Stimulated activated CD4-positive, alpha-beta T cell treated with anti-CD3 and anti-CD28 coated beads, TNF-alpha, amount 100 ng/mL, for 1 hour (primary cell): ENCODE measurements around the gene VHLL.

Experiments
- DNase-seq, 3 donors: peaks; one replicate each; pipeline ENCODE4 v3.0.0-alpha.2; 2020; ENCODE audit warnings: low read depth in 3 of 3, low spot score in 1 of 3

Gene VHLL

DNA sequence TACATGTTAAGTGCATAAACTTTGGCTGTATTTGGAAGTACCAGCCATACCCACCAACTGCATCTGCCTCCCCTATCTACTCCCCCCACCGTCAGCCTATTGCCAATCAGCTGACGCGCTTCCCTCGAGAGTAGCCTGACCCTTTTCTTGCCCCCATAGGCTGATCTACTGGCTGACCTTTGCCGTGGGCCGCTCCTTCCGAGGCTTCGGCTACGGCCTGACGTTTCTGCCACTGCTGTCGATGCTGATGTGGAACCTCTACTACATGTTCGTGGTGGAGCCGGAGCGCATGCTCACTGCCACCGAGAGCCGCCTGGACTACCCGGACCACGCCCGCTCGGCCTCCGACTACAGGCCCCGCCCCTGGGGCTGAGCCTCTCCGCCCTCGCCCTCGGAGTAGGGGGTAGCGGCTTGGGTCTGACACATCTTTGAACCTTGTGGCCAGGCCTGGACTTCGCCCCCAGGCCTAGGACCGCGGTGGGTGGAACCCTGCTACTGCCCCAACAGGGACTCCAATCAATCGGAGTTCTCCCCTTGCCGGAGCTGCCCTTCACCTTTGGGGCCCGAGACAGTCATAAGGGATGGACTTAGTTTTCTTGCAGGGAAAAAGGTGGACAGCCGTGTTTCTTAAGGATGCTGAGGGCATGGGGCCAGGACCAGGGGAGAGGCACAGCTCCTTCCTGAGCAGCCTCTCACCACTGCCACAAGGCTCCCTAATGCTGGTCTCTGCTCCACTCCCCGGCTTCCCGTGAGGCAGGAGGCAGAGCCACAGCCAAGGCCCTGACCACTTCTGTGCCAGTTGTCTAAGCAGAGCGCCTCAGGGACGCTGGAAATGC lies 7.7 kb downstream of the VHLL start:
- no peak for DNase-seq

DNA sequence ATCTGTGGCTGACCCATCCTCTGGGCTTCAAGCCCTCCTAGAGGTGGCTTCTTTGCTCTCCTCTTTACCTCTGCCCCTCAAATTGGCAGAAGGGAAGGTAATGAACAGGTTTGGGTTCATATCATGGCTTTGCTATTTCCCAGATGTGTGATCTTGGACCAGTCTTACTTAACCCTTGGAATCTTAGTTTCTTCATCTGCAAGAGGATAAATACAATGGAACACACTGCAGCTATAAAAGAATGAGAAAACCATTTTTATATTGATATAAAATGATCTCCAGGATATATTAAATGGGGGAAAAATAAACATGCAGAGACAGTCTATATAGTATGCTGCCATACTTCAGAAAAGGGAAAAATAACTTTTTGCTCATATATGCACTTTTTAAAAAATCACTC lies 9.2 kb downstream of the VHLL start:
- no peak for DNase-seq

DNA sequence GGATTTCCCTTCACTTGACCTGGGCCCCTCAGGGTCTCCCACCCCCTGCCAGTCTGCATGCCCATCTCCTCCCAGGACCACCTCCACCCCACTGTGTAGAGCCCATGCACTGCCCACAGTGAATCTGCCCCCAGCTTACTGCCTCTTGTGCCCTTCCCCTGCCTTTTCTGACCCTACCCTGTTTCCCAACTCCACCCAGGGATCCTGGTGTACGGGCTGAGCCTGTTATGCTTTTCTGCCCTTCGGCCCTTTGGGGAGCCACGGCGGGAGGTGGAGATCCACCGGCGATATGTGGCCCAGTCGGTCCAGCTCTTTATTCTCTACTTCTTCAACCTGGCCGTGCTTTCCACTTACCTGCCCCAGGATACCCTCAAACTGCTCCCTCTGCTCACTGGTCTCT lies 13.0 kb downstream of the VHLL start:
- DNase-seq: no peak

DNA sequence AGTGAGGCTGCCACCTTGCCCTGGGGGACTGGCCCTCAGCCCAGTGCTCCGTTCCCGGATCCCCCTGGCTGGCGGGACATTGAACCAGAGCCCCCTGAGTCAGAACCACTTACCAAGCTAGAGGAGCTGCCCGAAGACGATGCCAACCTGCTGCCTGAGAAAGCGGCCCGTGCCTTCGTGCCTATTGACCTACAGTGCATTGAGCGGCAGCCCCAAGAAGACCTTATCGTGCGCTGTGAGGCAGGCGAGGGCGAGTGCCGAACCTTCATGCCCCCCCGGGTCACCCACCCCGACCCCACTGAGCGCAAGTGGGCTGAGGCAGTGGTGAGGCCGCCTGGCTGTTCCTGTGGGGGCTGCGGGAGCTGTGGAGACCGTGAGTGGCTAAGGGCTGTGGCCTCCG lies 13.7 kb downstream of the VHLL start:
- no peak for DNase-seq

DNA sequence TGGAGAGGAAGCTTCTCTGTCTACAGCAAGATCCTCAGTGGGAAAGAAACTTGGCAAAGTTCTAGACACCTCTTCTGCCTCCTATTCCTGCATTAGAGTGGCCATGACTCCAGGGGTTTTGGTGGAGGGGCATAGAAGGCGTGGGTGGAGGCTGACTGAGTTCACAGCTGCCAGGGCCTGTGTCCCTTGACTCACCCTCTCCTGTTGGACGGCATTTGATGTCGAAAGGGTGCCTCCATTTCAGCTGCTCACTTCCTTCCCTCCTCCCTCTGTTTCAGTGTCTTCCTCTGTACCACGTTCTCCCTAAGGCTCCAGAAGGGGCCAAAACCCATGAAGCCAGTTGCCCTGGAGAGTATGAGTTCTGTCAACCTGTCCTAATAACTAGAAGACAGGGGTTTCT lies 14.3 kb downstream of the VHLL start:
- no peak for DNase-seq

DNA sequence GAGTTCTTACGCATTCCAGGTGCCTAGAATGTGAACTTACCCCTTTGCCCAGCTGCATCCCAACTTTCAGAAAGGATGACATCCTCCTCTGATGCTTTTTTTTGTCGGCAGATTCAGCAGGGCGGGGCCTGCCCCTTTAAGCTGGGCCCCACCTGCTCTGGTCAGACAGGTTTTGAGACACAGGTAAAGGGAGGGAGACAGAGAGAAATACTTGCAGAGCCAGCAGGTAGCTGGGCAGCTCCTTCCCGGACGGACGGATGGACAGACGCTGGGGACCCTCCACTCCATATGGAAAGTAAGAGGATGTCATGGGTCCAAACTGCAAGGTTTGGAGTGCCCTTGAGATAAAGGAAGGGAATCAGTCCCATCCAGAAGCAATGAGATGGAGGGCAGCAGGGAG lies 15.0 kb downstream of the VHLL start, which contains the start of gene TMEM79:
Gene TMEM79, plus strand, starts transcription at position 214 of the 400 bp plus-strand sequence. CDS start 902 bp downstream, outside the sequence.
- no peak for DNase-seq

DNA sequence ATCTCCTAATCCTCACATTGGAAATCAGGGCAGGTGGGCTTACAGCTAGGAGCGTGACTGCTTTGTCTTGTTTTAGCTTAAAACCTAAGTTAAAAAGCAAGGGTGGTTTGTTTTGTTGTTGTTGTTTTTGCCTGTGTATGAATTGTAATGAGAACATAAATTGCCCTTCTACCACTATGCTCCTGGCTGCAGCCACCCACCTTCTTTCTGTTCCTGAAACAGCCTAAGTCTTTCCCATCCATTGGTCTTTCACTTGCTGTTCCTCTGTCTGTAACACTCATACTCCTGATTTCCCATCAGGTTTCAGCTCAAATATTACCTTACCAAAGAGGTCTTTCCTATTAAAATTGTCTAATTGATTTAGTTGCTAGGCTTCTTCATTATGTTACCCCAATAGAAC lies 15.6 kb downstream of the VHLL start:
- DNase-seq: no peak

DNA sequence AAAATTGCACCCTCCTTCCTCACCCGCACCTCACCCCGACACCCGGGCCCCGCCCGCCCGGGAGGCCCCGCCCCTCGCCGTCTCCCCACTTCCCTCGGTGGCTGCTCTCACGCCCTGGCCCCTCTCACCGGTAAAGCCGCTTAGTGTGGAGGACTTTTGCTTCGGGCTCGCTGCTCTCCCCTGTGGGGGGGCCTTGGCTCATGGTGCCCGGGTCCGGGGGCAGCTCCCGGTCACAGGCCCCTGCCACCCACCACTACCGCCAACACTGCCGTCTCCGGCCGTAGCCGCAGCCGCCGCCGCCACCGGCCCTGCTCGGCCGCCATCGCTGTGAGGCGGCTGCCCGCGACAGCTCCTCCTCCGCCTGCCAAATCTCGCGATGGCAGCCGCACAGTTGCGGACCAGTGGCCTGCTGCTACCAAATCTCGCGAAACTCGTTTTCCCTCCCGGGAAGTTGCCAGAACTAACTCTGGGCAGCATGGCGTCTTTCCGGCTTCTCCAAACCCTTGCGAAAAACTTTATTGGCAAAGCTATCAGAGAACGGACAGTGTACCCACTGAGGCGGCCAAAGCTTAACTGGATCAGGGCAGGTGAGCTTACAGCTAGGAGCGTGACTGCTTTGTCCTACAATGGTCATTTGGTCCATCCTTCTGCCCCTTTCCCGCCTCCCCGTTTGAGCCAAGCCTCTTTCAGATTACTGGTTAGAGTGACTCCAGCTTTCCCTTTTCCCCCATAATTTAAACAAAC lies 16.5 kb downstream of the VHLL start, which contains the start of gene SMG5:
Gene SMG5, minus strand, starts transcription at position 347 of the 744 bp plus-strand sequence. Its CDS starts 145 bp downstream, at position 202.
- DNase-seq: peak; percentile 86 to 93 (median 92)

DNA sequence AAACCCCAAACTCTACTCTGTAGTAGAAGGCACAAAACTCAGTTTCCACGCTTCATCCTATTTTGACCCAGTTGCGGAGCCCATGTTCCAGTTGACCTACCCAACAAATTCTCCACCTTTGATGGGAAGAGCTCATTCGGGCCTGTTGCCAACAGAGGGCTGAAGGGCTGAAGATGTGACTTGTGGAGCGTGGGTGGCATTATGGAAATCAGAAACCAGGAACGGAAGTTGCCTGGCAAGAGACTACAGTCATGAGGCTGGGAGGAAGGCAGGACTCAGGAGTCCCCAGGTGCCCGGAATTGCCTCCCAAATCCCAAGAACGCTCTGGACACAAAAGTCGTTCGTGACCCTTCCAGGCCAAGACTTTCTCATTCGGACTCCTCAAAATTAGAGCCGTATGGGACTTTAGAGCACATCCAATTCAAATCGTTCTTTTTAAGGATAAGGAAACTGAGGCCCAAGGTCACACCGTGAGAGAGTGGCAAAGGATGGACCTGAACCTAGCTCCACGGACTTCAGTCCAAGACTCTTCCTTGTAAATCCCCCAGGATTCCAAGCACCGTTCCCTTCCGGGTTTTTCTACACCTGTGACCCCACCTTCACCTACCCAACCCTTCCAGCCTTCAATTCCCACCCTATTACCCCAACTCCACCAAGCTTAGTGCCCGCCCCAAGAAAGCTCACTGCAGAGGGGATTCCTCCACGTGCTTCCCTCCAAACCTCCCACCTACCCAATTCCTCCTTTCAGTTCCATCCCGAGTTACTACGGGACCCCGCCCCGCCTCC lies 17.2 kb downstream of the VHLL start:
- no peak for DNase-seq

DNA sequence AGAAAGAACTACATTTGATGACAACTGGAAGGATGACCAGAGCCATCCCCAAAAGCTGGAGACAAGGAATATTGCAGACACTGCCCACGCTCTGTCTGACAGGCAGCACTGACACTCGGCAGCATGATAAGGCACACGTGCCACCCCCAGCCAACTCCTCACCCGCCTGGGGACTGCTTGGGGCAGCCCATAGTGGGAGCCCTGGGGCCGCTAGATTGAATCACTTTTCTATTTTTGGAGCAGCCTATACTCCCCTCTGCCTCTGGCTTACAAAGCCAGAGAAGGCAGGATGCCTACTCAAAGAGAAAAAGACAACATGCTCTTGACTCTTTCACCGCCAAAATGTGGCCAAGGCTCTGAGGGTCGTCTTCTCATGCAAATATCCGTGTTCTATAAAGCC lies 17.8 kb downstream of the VHLL start:
- DNase-seq: peak in 1 of 3 donors; percentile 27

DNA sequence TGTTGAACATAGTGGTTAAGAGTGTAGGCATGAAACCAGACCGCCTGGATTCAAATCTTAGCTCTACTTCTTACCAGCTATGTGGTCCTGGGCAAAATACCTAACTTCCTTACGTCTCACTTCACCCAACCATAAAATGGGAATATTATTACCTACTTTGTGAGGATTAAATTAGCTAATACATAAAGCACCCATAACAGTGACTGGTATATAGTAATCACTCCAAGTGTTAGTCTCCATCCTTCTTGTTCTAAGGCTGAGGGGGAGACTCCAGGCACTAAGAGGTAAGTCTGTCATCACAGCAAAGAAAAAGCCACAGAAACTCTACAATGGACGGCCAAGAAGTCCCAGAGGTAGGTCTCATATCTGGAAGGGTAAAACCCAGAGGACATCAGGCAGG lies 19.3 kb downstream of the VHLL start:
- no peak for DNase-seq

DNA sequence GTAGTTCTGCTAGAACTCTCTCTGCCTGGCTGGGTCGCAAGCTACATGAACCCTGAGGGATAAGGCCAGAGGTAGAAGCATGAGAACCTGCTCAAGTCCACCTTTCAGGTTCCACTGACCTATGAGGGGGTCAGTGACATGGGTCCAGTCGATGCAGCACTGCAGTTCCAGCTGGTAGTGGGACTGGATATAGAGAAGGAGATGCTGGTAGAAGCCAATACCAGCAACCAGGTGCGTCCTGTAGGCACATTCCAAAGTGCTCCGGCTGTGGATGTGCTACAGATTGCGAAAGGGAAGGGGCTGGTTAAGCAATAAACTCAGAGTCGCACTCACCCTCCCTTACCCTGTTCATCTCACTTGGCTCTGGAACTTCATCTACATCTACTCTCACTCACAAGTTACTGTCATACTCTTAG lies 22.1 kb downstream of the VHLL start:
- DNase-seq: no peak

DNA sequence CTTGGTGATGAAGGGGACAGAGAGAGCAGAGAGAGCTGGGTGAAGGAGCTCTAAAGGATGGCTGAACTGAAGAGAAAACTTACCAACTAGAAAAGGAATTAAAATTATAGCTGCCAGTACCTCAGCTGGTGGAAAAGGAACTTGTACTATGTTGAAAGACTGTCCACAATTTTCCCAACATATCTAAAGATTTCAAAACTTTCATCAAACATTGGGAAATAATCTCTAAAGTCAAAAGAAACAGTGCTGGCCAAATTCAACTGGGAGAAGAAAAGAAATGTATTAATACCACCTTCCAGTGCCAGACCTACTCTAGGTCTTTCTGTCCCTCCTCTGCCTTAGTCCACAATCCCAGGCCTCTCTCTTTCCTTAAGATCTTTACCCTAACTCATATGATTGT lies 22.6 kb downstream of the VHLL start:
- no peak for DNase-seq

DNA sequence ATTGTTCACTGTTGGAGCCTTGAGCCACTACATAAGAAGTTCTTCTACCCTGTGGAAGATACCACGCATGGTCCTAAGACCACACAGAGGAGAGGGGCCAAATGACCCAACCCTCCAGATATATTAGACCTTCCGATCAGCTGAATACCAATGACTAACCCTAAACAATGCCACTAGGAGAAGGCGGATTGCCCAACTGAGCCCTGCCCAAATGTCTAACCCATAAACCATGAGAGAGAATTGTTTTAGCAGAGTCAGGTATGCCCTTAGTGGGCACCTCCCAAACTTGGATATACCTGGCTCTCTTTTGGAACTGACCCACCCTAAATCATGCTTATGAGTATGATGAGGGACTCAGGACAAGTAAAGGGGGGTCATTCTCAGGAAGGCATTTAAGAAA lies 28.8 kb downstream of the VHLL start:
- DNase-seq: no peak

DNA sequence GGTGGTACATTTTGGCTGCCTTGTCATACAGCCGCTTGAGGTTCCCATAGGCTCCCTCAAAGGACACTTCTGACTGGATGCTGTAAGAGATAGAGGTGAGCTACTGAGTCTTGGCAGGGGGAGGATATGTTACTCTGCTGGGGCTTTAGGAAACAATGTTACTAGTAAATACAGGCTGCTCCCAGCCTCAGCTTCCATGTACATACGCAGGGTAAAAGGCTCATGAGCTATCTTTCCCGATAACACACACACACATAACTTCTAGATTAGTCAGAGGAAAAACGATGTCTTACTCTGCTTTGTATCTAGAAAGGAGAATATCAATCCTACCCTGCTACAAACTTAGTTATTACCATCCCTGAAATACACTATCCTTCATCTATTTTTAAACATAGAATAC lies 30.8 kb downstream of the VHLL start:
- DNase-seq: no peak

DNA sequence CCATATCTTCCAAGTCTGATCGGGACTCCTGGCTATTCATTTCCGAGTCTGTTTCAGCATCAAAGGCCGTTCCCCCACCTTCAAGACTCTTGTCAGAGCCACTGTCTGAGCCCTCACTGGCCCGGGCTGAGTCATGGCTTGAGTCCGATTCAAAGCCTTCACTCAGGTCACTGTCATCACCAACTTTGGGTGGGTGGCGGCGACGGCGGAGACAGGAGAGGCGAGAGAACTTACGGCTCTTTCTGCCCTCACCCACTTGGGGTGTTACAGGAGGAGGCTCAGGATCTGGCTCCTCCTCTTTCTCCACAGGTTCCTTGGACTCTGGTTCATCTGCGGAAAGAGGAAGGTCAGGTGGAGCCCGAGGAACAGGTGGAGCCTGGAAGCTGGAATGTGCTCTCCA lies 33.1 kb downstream of the VHLL start:
- DNase-seq: no peak

DNA sequence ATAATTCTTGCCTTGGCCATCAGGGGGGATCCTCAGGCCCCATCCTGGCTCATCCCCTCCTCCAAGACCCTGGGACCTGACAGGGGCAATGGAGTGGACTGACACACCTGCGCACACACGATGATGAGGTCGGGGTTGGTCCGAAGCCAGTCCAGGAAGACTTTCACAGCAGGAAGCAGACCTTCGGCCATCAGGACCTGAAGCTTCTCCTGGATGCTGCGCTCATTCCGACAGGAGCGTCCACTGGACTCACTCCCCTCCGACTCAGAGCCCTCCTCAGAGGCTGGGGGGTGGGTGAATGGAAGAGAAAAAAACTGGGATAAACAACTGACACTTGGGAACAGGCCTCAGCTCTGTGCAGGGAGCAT lies 35.8 kb downstream of the VHLL start:
- no peak for DNase-seq

DNA sequence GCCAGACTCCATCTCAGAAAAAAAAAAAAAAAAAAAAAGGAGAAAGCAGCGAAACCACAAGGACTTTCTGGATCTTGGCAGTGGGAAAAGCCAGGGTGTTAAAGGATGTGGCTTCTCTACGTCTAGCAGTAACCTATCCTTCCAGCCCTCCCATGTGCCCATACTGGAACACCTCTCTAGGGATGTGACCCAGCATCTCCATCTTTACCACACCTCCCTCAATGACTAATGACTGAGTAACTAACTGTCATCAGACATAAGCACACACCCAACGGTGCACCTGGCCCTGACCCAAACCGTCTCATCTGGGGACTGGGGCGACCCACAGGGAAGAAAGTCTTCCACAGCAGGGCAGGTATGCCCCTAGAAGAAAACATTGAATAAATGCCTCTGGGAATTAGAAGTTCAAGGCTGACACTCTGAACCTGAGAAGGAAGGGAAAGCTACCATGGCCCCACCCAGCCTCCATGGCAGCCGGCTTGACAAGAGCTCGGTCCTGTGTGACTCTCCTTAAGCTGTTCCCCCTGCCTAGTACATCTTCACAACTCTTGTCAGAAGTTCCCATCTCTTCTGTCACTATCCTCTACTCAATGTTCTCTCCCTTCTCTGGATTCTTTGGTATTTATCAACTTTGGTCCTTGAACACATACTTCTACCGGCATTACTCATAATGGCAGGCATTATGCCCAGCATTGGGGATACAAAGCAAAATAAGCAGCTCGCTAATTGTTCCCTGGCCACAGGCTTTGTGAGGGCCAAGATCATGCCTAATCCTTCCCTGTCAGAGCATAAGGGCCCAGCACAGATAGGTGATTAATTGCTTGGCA lies 36.4 kb downstream of the VHLL start:
- DNase-seq: no peak

DNA sequence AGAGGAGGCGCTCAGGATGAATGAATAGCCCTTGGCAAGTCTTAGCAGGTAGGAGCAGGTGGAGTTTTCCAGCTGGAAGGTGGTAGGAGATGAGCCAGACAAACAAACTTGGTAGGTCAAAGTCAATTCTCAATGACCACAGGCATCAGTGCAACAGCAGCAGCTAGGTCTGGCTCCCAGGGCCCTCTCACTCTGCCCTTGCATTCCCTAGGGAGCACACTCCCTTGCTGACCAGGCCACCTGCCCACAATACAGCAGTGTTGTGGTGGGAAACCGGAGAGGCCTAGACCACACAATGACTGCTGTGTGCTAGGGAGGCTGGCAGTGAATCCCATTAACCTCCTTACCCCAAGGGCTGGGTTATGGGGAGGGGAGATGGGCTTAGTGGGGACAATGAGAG lies 38.2 kb downstream of the VHLL start:
- no peak for DNase-seq

DNA sequence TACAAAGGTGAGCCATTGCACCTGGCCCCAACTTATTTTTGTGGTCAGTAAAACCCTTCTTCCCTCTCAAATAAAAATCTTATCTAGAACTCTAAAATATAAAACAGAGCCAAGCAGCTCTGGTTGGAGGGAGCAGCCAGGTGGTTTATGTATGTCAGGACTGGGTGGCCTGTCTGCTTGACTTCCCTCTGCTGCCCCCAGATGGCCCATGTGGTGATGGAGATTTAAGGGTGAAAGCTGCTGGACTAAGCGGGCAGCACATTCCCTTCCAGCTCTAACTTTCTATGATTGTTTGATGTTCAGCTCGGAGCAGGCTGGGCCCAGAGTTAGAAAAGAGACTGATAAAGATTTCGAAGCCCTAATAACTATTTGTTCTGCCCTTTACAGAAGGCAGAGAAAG lies 39.3 kb downstream of the VHLL start:
- no peak for DNase-seq

DNA sequence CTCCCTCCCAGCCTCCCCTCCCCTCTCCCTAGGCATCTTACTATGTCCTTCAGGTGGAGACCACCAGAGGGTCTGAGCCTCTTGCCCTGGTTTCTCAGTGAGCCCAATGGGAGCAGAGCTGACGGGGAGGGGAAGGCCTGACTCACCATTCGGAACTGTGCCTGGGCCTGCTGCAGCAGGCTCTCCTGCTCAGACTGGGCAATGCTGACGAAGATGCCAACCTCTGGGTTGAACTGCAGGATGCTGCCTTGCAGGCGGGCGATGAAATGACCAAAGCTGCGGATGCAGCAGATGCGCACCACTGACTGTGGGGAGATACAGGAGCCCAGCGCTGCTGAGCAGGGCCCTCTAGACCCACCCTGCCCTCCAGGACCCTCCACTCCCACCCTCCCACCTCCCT lies 40.2 kb downstream of the VHLL start:
- no peak for DNase-seq
